SU-DHL-6 (cell line): Measurements from ENCODE around the gene EGFL6.
"Not testable (repeated sequence)": the region's sequence is repeated elsewhere in the genome, so short reads cannot be mapped to it uniquely, and the experiment has no call there.

Experiments used
- H2AFZ ChIP-seq: fragments of 200-600 bp; sonication (generic); 2 replicates; pipeline ENCODE4 v1.6.1; 2014; ENCODE audit warnings: low read depth, mild to moderate bottlenecking, moderate library complexity, mixed read lengths, antibody characterized with exemption, low read length; ENCODE audit not compliant: severe bottlenecking
- H3F3A ChIP-seq: fragments of 200-600 bp; shearing (Covaris generic); 2 replicates; pipeline ENCODE4 v1.6.0; 2016; ENCODE audit warnings: antibody characterized with exemption, mild to moderate bottlenecking; ENCODE audit not compliant: insufficient read depth
- H3K27ac ChIP-seq: fragments of 200-600 bp; sonication (generic); 2 replicates; pipeline ENCODE4 v1.5.1; 2016; ENCODE audit warnings: low read depth, mild to moderate bottlenecking, low read length, moderate library complexity, mixed read lengths
- H3K27me3 ChIP-seq: fragments of 200-600 bp; sonication (generic), shearing (Covaris generic); 2 replicates; pipeline ENCODE4 v1.6.0; 2014; ENCODE audit warnings: mild to moderate bottlenecking, low read length
- H3K36me3 ChIP-seq: fragments of 200-600 bp; sonication (generic); 2 replicates; pipeline ENCODE4 v1.6.1; 2014; ENCODE audit warnings: mild to moderate bottlenecking, low read length, mixed read lengths
- H3K4me2 ChIP-seq: fragments of 300-600, 200-600 bp; shearing (Covaris generic), sonication (generic); 2 replicates; pipeline ENCODE4 v1.6.0; 2014; ENCODE audit warnings: low read length, low read depth, mild to moderate bottlenecking; ENCODE audit not compliant: poor library complexity, severe bottlenecking
- H3K4me3 ChIP-seq: fragments of 200-600 bp; sonication (generic); 2 replicates; pipeline ENCODE4 v1.5.1; 2014; ENCODE audit warnings: antibody characterized with exemption, low read length, mild to moderate bottlenecking, mixed read lengths; ENCODE audit not compliant: insufficient read depth, poor library complexity, severe bottlenecking
- H3K79me2 ChIP-seq: fragments of 200-600 bp; sonication (generic); 2 replicates; pipeline ENCODE4 v1.6.1; 2014; ENCODE audit warnings: mild to moderate bottlenecking, low read length, moderate library complexity; ENCODE audit not compliant: insufficient read depth
- H3K9ac ChIP-seq: fragments of 200-600 bp; sonication (generic); 2 replicates; pipeline ENCODE4 v1.7.0; 2014; ENCODE audit warnings: mild to moderate bottlenecking, low read length
- H3K9me2 ChIP-seq: fragments of 200-600 bp; sonication (generic); replicated peaks from 2 replicates; pipeline ENCODE4 v1.6.1; 2014; ENCODE audit warnings: low read length; ENCODE audit not compliant: insufficient read depth
- H3K9me3 ChIP-seq: fragments of 200-600 bp; sonication (generic); 2 replicates; pipeline ENCODE4 v1.6.1; 2014; ENCODE audit warnings: low read length, mixed read lengths; ENCODE audit not compliant: insufficient read depth
- H4K20me1 ChIP-seq: fragments of 200-600 bp; sonication (generic); 2 replicates; pipeline ENCODE4 v1.6.1; 2014; ENCODE audit warnings: low read depth, mild to moderate bottlenecking, antibody characterized with exemption, low read length, moderate library complexity, mixed read lengths
- CTCF ChIP-seq: fragments of 200-600 bp; sonication (generic); IDR thresholded peaks from one replicate; pipeline ENCODE4 v1.5.1; 2017; ENCODE audit warnings: antibody characterized with exemption, mild to moderate bottlenecking, low read length, moderate library complexity; ENCODE audit not compliant: insufficient read depth, poor library complexity, severe bottlenecking
- EZH2phosphoT487 ChIP-seq: fragments of 200-600 bp; sonication (generic), shearing (Covaris generic); conservative IDR thresholded peaks from 2 replicates; pipeline ENCODE4 v1.6.1; 2018; ENCODE audit warnings: mild to moderate bottlenecking, antibody characterized with exemption, low read length, moderate library complexity, mixed read lengths

EGFL6 gene

GRCh38 chrX:13620207-13620606 lies 50.8 kb downstream of the EGFL6 start:
- Histone ChIP-seq H3K9me2 (no peaks in the 10 kb centered on the region), H3K9ac (no peak overlapping the region), H3K4me3 (no peak overlapping the region), H3K27ac (no peak overlapping the region), H2AFZ (no peak overlapping the region), H3K4me2 (no peak overlapping the region), H3K36me3 (no peaks in the 10 kb centered on the region), H3K79me2 (no peaks in the 10 kb centered on the region), H3F3A (no peaks in the 10 kb centered on the region), H4K20me1 (no peaks in the 10 kb centered on the region), H3K27me3 (no peaks in the 10 kb centered on the region), H3K9me3 (no peaks in the 10 kb centered on the region)
- TF ChIP-seq CTCF, result no peak
- no peak for TF ChIP-seq EZH2phosphoT487

- TF ChIP-seq EZH2phosphoT487 (no peak), CTCF (no peak)
- Histone ChIP-seq H3K36me3 (no peaks in the 10 kb centered on the region), H3K9me2 (no peaks in the 10 kb centered on the region), H3K4me3 (no peak overlapping the region), H3K79me2 (no peaks in the 10 kb centered on the region), H3K9me3 (no peaks in the 10 kb centered on the region), H3F3A (no peaks in the 10 kb centered on the region), H4K20me1 (no peaks in the 10 kb centered on the region), H3K27ac (no peak overlapping the region), H3K4me2 (no peak overlapping the region), H2AFZ (no peak overlapping the region), H3K9ac (no peak overlapping the region), H3K27me3 (no peaks in the 10 kb centered on the region)
Measured at GRCh38 chrX:13622401-13622964, 53.1 kb downstream of the EGFL6 start.

- H3K4me3 ChIP-seq, result no peak overlapping the region
- no peaks in the 10 kb centered on the region for H4K20me1 ChIP-seq
- no peak overlapping the region for H3K27ac ChIP-seq
- TF ChIP-seq CTCF, result no peak
- no peak for TF ChIP-seq EZH2phosphoT487
- H3K36me3 ChIP-seq, result no peaks in the 10 kb centered on the region
- no peaks in the 10 kb centered on the region for H3K27me3 ChIP-seq
- no peaks in the 10 kb centered on the region for H3K79me2 ChIP-seq
- H3K9ac ChIP-seq, result no peak overlapping the region
- H3K9me2 ChIP-seq, result no peaks in the 10 kb centered on the region
- H3K4me2 ChIP-seq, result no peak overlapping the region
- H3K9me3 ChIP-seq, result no peaks in the 10 kb centered on the region
- no peaks in the 10 kb centered on the region for H3F3A ChIP-seq
- H2AFZ ChIP-seq, result no peak overlapping the region
Measured at GRCh38 chrX:13627306-13627705, 57.9 kb downstream of the EGFL6 start.

GRCh38 chrX:13637224-13637623 lies 67.8 kb downstream of the EGFL6 start:
- H3K27me3 ChIP-seq, H3K4me3 ChIP-seq, H3K9me2 ChIP-seq, H3K9me3 ChIP-seq, H3K4me2 ChIP-seq, H3K79me2 ChIP-seq, H4K20me1 ChIP-seq, H3K9ac ChIP-seq, H3K27ac ChIP-seq, H2AFZ ChIP-seq, H3F3A ChIP-seq, H3K36me3 ChIP-seq: not testable (repeated sequence)
